Ovary (tissue), 9 donors: ENCODE data around the gene ZC3H15. TPM values are rescaled to one million over a fixed set of nuclear protein-coding genes. Genes with fewer than 3 reads are reported as not detected.

Experiments
- DNase-seq, 5 donors: peaks; one replicate each; pipeline ENCODE4 v3.0.0-alpha.2; 2019 to 2020
- H3K27ac ChIP-seq, 2 donors: fragments of 200-600 bp; one replicate each; pipeline versions ENCODE4 v1.5.1 to v1.8.0; 2019 to 2022
- H3K27me3 ChIP-seq: fragments of 200-600 bp; one replicate; pipeline ENCODE4 v1.8.0; 2022
- H3K36me3 ChIP-seq: fragments of 200-600 bp; sonication (generic); one replicate; pipeline ENCODE4 v1.5.1; 2019
- H3K4me1 ChIP-seq: one replicate; pipeline ENCODE4 v1.8.1; 2013; ENCODE audit warnings: mild to moderate bottlenecking, moderate library complexity; ENCODE audit not compliant: insufficient read depth
- H3K4me3 ChIP-seq: fragments of 200-600 bp; sonication (generic); one replicate; pipeline ENCODE4 v1.5.1; 2017
- H3K9me3 ChIP-seq, 2 donors: fragments of 200-600 bp in 1 of 2; sonication (generic) in 1 of 2; one replicate each; pipeline versions ENCODE4 v1.5.1 to v1.8.1; 2013 to 2019; ENCODE audit warnings: mild to moderate bottlenecking in 1 of 2, moderate library complexity in 1 of 2
- EP300 ChIP-seq: sonication (generic); formaldehyde crosslinking; IDR thresholded peaks from one replicate; pipeline ENCODE4 v1.6.1; 2017; ENCODE audit warnings: antibody characterized with exemption
- POLR2A ChIP-seq: fragments of 450-650 bp; IDR thresholded peaks from one replicate; pipeline ENCODE4 v1.6.1; 2017; ENCODE audit warnings: antibody characterized with exemption, mild to moderate bottlenecking, moderate library complexity
- WGBS, 3 donors: extraction: QIAGEN DNeasy Blood & Tissue Kit in 1 of 3; methylation state at CpG; one replicate each; pipeline versions ENCODE4 v1.1.5 to v1.1.7; 2013 to 2017; 5-methylcytosine and 5-hydroxymethylcytosine counted together
- intact Hi-C, 4 donors: fragments of 100-400 bp; cut with DNase I; formaldehyde crosslinking; loops; one replicate each; pipeline versions ENCODE4 v1.11.0 to v1.15.1; 2022 to 2023
- polyA plus RNA-seq, 2 donors: library from polyadenylated mRNA; stranded (reverse); fragments of 200-250 nt in 1 of 2; fragments of 350-450 nt in 1 of 2; fragmentation: Illumina TruSeq in 1 of 2; extraction: RNeasy Lipid Tissue Mini Kit (QIAGEN cat#74804) in 1 of 2; gene quantifications; one replicate each; pipeline ENCODE4 v1.2.3, GENCODE V29; 2013 to 2014
- total RNA-seq, 7 donors: library from RNA; depleted of rRNA in 2 of 7; stranded (reverse); fragments of >200 nt in 2 of 7; fragmentation: NEBNext Ultra II Directional in 3 of 7; extraction: Animal tissue kit (Norgen Biotek cat#: 25700) in 3 of 7; gene quantifications; one replicate each; pipeline versions ENCODE4 v1.1.0 to v1.2.4, GENCODE V29; 2016 to 2023
- TF ChIP-seq, protein P1 (sequence below), 3 donors: fragments of 450-650 bp in 2 of 3; fragments of 200-600 bp in 1 of 3; IDR thresholded peaks; one replicate each; pipeline versions ENCODE4 v1.5.1 to v1.8.0; 2016 to 2022; ENCODE audit warnings: antibody characterized with exemption in 3 of 3, mild to moderate bottlenecking in 1 of 3
- donor health status: DM: no; HTN: no; CAD: no; lungs with moderate emphysema.
- donor health status: DM: no; HTN: no; CAD: no.
- donor health status: Bipolar disorder and iron deficiency.
- donor health status: DM: yes; HTN: yes; CAD: no.
- donor health status: DM: no; HTN: no; CAD: no.
- donor health status: DM: yes; HTN: yes; CAD: no.

ZC3H15 gene
- total and polyA plus RNA-seq, 9 donors, result 36.1 to 58.8 (median 42.7) TPM

DNA sequence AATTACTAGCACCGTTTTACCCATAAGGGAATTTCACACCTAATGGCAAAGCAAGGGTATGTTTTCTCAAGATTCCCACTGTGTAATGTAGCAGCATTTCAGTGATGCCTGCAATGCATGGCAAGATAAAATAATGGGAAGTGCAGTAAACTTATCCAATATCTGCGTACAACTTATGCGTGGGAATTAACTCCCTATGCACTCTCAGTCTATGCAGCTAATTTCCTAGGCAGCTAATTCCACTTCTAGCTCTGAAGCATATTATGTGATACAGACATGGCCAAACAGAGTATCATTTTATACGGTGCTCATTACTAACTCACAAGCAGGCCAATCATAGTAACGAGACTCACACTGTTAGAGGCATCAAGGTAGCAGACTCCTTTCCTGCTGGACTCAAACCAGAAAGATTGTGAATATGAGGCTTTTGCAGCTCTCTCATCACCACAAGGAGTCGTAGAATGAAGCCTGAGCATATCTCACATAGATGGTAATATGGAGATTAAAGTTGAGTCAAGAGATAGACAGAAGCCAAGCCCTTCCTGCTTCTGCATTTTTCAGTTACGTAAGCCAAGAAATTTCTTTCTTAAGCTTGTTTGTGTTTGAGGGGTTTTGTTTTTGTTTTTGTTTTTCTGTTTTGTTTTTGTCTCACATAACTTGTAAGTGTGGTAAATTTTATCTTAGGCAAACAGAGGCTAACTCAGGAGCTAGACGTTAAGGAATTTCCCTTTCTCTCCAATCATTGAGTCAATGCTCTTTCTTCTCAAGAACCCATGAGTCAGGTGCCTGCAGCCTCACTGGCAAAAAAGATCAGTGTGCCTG, 69.0 kb downstream of the ZC3H15 start:
- intact Hi-C loops, result no loop called here
- no peak overlapping the region for H3K27ac ChIP-seq

DNA sequence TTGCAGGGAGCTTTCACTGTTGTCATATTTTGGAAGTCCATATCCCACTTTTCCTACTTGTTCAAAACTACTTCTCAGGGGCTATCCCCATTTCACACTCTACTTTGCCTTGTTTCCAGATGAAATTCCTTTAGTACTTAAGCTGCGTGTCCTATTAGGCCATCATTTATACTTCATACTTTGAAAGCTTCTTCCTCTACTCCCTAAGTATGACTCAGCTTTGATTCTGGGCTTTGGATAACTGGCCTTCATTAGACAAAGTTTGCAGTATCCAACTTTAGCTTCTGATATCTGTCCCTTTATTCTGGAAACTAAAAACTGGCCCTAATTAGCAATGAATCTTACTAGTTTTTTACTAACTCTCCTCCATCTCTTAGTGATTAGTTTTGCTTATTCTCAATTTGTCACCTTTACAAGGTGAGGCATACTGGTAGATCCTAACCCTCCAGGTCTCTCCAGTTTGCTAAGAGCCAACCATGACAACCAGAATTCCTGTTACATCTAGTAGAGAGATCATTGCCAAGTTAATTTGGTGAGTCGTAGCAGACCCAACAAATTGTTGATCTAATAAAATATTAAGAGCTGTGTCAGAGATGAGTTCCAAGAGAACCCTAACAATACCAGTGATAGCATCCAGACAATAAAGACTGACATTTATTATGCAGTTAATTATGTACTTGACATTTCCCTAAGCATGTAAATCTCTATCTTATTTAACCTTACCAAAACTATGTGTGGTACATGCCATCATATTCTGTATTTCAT, 72.6 kb downstream of the ZC3H15 start:
- H3K9me3 ChIP-seq, result no peaks in the 10 kb centered on the region
- no peak for DNase-seq
- H3K27me3 ChIP-seq, result no peaks in the 10 kb centered on the region
- no peak for TF ChIP-seq EP300
- TF ChIP-seq, protein P1, sequence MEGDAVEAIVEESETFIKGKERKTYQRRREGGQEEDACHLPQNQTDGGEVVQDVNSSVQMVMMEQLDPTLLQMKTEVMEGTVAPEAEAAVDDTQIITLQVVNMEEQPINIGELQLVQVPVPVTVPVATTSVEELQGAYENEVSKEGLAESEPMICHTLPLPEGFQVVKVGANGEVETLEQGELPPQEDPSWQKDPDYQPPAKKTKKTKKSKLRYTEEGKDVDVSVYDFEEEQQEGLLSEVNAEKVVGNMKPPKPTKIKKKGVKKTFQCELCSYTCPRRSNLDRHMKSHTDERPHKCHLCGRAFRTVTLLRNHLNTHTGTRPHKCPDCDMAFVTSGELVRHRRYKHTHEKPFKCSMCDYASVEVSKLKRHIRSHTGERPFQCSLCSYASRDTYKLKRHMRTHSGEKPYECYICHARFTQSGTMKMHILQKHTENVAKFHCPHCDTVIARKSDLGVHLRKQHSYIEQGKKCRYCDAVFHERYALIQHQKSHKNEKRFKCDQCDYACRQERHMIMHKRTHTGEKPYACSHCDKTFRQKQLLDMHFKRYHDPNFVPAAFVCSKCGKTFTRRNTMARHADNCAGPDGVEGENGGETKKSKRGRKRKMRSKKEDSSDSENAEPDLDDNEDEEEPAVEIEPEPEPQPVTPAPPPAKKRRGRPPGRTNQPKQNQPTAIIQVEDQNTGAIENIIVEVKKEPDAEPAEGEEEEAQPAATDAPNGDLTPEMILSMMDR (IDR thresholded peaks at IDR 0.05), result no peak
- no peak for TF ChIP-seq POLR2A
- H3K4me3 ChIP-seq, result no peak overlapping the region
- H3K4me1 ChIP-seq, result no peaks in the 10 kb centered on the region
- no peak overlapping the region for H3K27ac ChIP-seq
- 48 to 69% (median 59%) methylated on average over 2 of the region's 2 CpGs for WGBS, 3 donors
- no peaks in the 10 kb centered on the region for H3K36me3 ChIP-seq
- intact Hi-C loops, result no loop called here

More for the DNA sequence above, 69.0 kb downstream of the ZC3H15 start:
- TF ChIP-seq EP300 (no peak), POLR2A (no peak)
- TF ChIP-seq, protein P1 (IDR thresholded peaks at IDR 0.05), result no peak
- Histone ChIP-seq H3K36me3 (no peaks in the 10 kb centered on the region), H3K4me1 (no peaks in the 10 kb centered on the region), H3K27me3 (no peaks in the 10 kb centered on the region), H3K9me3 (no peaks in the 10 kb centered on the region), H3K4me3 (no peak overlapping the region)
- 65 to 72% (median 67%) methylated on average over 8 of the region's 8 CpGs for WGBS, 3 donors
- DNase-seq, result no peak

Other genes starting within 250 kb of the ZC3H15 start
- 100 to 1,000 TPM in 2 of 7 donors, 10 to 100 TPM in 5; 63.6 to 123 (median 98.1) TPM for gene ITGAV, start 103.8 kb downstream of the ZC3H15 start, total RNA-seq
- gene ITGAV, start 103.8 kb downstream of the ZC3H15 start, polyA plus RNA-seq, result 10 to 100 TPM; 35.3 to 53.4 TPM
- gene FAM171B, start 207.8 kb downstream of the ZC3H15 start, total RNA-seq, result 10 to 100 TPM in 6 of 7 donors, 1 to 10 TPM in 1; 9.8 to 25.1 (median 16.6) TPM
- gene FAM171B, start 207.8 kb downstream of the ZC3H15 start, polyA plus RNA-seq, result 1 to 10 TPM; 4.2 to 6.0 TPM